GM19238 (cell line): Measurements from ENCODE around the gene HDGFL2.

Experiments used
- DNase-seq: peaks from one replicate; pipeline ENCODE4 v3.0.0; 2011; ENCODE audit warnings: low spot score; ENCODE audit not compliant: insufficient read length

HDGFL2 gene

GRCh38 chr19:4444765-4445741, 27.0 kb upstream of the HDGFL2 start:
- DNase-seq, result no peak

DNA sequence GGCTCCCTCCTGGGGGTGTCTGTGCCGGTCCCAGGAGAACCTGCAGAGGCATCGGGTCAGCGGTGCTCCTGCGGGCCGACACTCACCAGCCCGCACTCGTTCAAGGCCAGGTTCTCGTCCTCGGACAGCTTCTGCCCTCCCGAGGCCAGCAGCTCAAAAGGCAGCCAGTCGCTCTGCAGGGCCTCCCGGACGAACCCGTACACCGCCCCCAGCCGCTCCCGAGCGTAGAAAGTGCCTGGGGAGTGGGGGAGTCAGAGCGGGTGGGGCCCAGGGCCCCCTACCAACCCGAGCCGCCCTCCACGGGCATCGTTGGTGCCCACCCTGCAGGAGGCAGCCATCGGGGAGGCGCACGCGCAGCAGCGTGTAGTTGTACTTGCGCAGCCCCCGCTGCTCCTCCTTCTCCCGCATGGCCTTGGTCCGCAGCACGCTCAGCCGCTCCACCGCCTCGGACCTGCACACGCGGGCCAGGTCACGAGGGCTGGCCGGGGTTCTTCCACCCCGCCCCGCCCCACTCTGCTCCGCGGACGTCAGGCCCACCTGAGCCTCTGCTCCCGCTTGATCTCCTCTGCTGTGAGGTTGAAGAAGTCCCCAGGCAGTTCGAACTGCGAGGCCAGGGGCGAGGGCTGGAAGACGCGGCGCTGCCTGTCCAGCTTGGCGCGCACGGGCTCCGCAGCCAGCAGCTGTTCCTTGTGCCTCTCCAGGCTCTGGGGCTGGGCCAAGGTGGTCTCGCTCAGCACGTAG, 26.0 kb upstream of the HDGFL2 start:
- DNase-seq, result no peak

DNA sequence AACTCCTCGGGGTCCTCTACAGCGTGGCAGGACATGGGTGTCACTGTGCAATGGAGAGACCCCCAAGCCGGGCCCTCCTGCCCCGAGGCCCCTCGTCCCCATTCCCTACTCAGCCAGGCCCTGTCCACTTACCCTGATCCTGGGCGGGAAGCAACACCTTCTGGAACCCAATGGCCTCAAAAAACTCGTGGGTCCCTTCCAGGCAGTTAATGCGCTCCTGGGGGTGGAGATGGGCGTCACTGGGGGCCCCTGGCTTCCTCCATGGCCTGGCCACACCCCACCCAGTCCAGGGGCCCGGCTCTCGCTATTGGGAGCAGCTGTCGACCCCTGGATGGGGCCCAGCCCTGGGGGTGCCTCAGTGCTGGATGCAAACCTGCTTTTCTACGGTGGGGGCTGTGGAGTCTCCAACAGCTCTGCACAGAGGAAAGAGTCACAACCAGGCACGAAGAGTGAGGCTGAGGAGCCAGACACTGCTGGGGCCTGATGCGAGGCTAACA, 25.3 kb upstream of the HDGFL2 start:
- DNase-seq, result no peak

DNA sequence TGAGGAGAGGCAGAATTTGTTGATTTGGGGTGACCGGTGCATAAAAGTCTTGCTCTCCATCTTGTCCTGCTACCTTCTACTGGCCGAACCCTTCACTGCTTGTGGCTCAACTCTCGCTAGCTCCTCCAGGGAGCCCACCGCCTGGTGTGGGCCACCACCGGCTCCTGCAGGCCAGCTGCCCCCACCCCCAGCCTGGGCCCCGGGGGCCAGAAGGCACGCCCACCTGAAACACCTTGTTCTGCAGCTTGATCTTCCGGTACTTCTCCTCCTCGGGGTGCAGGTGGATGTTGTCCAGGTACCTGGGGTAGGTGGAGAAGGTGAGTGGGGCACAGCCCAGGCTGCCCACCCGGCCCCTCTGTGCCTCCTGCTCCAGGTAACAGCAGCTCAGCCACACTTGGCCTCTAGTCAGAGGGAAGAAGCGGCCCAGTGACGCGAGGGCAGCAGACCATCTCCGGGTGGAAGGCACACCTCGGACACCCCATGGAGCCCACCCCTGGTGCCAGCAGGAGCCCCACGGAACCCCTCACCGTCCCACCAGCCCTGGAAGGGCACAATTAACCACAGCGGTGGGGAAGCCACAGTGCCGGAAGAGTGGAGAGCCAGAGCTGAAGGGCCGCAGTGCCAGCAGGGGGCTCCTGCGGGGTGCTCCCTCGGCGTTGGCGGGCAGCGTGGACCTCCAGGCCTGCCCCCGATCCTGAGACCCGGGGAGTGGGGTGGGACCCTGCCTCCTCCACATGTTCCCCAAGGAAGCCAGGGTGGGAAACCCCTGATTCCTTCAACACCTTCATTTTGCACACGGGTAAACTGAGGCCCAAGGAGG, 24.6 kb upstream of the HDGFL2 start:
- no peak for DNase-seq

- no peak for DNase-seq
Observed at GRCh38 chr19:4448147-4448985, 23.7 kb upstream of the HDGFL2 start.

DNA sequence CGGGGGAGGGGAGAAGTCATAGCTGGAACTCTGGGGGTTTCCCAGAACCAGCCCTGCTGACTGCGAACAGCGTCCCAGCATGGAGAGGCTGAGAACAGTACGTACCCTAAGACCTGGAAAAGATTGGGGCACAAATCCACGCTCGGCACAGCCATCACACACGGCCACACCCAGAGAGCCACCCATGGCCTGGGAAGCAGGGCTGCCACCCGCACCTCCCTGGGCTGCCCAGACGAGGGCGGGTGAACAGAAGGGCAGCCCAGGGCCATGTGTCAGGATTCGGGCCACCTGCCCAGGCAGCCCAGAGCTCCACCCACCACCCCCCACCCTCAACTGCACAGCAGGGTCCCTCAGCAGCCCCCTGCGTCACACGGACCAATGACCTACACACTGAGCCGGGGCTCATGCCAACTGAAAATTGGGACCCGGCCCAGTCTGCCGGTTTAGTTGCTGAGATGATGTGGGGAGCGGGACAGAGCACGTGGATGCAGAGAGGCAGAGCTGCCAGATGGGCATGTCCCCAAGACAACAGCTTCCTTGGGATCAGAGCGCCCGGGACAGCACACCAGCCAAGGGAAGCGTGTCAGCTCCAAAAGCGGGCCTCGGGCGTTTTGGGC, 23.0 kb upstream of the HDGFL2 start:
- no peak for DNase-seq

GRCh38 chr19:4449639-4450028, 22.5 kb upstream of the HDGFL2 start:
- no peak for DNase-seq

- DNase-seq, result no peak
Observed at GRCh38 chr19:4452230-4452990, 19.7 kb upstream of the HDGFL2 start.

DNA sequence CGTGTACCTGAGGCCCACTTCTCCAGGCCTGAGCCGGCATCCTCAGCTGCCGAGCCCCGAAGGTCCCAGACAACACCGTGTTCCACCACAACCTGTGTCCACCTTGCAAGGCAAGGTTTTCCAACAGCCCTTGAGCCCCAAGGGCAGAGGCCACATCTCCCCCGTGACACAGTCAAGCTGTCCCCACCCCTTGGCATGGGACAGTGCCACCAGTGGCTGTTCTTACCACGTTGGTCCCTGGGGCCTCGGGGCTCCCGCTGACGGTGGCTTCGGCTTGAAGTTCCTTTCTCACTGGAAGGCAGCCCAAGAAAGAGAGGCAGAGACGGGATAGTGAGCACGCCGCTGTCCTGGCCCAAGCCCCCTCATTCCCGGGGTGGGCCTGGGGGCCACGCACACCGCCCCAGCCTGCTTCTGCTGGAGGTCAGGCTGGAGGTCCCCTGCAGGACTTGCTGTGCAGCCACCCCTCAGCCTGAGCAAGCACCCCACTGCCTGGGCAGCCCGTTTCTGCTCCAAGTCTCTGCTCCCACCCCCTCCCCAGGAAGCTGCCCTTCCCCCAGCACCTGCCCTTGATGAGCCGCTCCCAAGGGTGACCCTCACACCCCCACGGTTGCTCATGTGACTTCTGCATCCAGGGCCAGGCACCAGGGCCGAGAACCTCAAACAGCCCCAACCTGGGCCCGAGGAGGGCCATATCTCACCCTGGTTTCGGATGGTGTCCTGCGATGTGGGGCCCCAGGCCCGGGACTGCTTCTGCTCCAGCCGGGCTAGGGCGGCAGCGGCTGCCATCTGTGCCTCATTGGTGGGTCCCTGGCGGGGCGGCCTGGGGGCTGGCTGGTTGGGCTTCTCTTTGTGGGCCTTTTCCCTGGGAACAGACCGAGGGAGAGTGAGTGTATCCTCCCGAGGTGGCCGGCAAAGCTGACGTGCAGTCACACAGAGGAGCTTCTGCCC, 18.6 kb upstream of the HDGFL2 start:
- no peak for DNase-seq

DNA sequence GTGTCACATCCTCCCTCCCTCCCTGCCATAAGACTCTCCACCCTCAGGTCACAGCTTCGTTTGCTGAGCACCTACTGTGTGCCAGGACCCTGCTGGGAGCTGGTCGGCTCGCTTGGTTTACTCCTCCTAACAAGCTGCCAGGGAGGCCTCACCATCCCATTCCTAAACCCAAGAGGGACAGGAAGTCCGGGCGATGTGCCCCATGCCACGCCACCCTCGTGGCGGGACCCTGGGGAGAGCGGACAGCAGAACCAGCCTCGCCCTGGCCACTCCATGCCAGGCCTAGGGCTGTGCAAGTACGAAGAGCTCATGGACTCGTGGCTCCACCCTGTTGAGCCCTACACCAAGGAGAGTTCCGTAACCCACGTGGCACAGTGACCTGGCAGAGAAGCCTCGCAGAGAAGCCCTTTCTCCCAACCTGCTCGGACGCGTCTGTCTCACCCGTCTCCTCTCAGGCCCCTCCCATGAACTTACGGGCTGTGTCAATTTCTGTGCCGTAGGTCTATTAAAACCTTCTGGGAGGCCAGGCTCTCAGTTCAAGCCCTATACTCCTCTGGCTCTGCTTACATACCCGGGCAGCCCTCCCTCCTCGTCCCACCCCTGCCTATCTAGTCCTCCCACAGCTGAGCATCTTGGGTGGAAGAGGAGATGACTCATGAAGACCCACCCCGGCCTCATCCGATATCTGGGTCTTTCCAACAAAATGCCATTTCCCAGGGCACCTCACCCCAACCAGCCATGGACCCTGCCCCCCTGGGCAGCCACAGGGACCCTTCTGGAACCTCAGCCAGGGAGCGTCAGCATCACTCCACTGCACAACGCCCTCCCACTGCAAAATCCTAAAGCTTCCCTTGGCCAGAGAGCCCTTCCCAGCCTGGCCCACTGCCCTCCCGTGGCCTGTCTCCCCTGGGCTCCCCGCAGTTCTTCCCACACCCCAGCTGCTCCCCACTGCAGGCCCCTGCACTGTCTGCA, 17.1 kb upstream of the HDGFL2 start:
- DNase-seq, result no peak

- DNase-seq, result no peak
Observed at GRCh38 chr19:4455719-4456475, 16.2 kb upstream of the HDGFL2 start.

DNA sequence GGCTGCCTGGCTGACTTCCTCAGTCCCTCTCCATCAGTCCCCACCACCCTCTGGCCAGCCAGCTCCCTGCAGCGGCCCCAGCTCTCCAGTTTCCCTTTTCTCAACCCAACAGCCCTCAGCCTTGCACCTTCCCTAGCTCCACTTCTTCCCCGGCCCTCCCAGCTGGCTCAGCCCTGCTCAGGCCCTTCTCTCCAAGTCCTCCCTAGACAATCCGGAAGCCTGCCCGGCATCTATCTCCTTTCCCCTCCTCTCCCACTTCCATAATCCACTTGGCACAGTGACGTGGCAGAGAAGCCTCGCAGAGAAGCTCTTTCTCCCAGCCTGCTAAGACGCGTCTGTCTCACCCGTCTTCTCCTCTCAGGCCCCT, 15.6 kb upstream of the HDGFL2 start:
- no peak for DNase-seq

- peak; percentile 71 for DNase-seq
Observed at GRCh38 chr19:4456843-4457653, 15.0 kb upstream of the HDGFL2 start.

DNA sequence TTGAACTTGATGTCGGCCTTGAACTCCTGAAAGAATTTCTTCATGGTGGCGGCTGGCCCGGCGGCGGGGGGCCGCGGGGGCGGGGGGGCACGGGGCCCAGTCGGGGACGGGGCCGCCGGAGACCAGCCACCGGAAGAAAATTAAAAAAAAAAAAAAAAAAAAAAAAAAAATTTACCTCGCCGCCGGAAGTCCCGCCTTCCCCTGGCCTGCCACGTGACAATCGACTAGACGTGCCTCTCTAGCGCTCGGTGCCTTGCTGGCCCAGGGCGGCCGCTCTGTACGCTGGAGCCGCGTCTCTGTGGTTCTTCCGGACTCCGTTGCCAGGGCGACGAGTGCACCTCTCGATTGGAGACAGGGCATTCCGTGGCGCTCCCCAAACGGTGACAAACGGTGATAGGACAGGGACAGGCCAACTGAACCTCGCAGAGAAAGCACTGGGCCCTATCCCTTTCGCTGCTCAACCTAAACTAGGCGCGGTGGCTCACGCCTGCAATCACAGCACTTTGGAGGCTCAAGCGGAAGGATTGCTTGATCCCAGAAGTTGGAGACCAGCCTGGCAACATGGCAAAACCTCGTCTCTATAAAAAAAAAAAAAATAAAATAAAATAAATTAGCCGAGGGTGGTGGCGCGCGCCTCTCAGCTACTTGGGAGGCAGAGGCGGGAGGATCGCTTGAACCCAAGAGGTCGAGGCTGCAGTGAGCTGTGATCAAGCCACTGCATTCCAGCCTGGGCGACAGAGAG, 14.3 kb upstream of the HDGFL2 start, which contains the start of gene UBXN6:
Gene UBXN6 (minus strand): TSS at position 141 of the 742 bp plus-strand sequence. CDS start 97 bp downstream, at position 44.
- DNase-seq, result peak; percentile 98
